GM21619 (cell line): ENCODE data around the gene LPAR5.
A peak's percentile ranks its signal among the peaks of the same experiment; 100 is the strongest.

Source experiments
- ATAC-seq: cut with Tn5 transposase; IDR thresholded peaks from one replicate; pipeline ENCODE4 v1.9.1; 2021; ENCODE audit not compliant: unreplicated experiment

Gene LPAR5

DNA sequence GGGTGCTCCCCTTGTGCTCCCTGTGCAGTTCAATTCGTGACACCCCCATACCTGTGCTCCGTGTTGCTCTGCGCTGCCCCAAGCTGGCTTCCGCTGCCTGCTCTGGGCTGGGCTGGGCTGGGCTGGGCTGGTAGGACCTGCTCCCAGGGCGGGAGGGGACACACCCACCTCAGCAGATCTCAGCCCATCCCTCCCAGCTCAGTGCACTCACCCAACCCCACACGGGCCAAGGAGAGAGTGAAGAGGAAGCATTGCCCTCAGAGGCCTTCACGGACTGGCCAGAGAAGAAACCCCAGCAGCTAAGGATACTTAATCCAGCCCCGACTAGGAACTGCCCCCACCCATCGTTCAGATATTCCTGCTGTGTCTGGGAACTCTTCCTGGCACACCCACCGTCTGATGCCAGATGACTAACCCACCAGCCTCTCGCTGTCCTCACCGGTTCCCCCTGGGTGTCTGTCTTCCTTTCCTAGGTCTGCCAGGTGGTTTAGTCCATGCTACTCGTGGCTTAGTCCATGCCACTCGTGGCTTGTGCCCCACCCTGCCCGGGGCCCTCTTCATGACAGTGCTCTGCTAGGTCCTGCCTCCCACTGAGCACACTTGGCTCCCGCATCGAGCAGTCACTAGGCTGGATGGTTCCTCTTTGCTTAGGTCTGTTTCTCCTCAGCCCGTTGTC is at the start of gene LPAR5:
Gene LPAR5 (minus strand): TSS at position 104 of the 676 bp plus-strand sequence. CDS start 14,711 bp downstream, outside the sequence.
- ATAC-seq: no peak

GRCh38 chr12:6684609-6685008 is 48.9 kb upstream of the LPAR5 start:
- ATAC-seq: no peak

DNA sequence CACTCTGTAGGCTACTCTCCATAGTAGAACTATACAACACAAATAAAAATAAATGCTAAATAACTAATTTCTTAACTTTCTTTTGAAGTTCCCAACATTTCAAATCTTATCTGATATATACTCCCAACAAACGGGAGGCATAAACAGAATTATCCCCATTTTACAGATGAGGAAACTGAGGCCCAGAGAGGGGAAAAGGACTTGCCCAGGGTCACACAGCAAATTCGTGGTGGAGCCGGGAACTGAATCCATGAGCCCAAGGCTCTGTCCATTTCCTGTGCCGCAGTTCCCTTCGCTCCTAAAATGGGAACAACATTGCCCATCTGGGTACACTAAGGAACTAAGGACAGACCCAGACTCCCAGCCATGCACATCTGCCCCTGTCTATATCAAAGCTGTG is 41.2 kb upstream of the LPAR5 start:
- ATAC-seq: no peak

DNA sequence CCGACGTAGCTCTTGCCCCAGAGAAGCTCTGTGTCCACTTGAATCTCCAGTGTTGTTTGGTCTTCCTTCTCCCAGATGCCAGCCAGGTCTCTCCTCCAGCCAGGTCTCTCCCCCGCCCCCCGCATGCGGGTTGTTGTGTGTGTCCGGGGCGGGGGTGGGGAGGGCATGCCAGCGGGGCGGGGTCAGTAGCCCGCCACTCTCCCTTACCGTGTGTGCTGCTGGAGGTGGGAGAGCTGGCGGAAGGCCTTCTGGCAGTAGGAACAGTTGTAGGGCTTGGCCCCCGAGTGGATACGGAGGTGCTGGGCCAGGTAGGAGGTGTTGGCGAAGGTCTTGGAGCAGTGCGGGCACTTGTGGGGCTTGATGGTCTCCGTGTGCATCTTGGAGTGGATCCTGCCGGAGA is 36.4 kb upstream of the LPAR5 start:
- no peak for ATAC-seq

DNA sequence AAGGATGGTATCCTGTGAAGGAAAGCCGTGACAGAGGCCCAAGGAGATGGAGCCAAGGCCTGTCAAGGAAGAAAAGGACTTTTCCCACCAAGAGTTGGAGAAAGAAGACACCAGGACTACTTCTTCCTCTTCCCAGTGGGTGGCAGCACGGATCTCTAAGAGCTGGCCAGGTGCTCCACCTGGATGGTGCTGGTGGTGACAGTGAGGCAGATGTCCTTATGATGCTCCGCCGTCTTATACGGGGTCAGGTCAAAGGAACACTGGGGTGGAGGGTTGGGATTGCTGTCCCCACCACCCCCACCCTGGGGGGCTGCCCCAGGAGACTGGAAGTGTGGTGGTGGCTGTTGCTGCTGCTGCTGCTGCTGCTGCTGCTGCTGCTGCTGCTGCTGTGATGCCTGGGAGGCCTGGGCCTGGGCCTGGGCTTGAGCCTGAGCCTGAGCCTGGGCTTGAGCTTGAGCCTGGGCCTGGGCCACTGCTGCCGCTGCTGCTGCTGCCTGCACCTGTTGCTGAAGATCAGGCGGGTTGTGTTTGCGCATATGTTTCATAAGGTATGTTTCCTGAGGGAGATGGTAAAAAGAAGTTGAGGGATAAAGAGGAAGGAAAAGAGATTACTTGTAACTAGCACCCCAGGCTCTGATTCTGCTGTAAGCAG is 31.9 kb upstream of the LPAR5 start:
- ATAC-seq: no peak

- ATAC-seq: no peak
These were observed 30.5 kb upstream of the LPAR5 start for GRCh38 chr12:6666211-6666610.

DNA sequence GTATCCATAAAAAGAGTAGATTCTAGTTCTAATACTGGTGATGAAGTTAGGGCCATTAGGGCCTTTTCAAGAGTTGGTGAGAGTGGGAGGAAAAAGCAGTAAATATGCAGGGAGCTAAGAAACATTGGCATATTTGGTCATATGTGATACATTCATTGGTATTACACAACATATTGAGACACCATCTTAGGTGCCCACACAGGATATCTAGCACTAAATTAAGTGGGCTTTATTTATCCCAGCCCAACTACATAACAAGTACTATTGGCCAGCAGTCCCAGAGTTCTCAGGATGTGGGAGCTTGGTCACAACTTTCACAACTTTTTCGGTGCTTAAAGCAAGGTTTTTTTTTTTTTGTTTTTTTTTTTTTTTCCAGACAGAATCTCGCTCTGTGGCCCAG is 29.1 kb upstream of the LPAR5 start:
- no peak for ATAC-seq

DNA sequence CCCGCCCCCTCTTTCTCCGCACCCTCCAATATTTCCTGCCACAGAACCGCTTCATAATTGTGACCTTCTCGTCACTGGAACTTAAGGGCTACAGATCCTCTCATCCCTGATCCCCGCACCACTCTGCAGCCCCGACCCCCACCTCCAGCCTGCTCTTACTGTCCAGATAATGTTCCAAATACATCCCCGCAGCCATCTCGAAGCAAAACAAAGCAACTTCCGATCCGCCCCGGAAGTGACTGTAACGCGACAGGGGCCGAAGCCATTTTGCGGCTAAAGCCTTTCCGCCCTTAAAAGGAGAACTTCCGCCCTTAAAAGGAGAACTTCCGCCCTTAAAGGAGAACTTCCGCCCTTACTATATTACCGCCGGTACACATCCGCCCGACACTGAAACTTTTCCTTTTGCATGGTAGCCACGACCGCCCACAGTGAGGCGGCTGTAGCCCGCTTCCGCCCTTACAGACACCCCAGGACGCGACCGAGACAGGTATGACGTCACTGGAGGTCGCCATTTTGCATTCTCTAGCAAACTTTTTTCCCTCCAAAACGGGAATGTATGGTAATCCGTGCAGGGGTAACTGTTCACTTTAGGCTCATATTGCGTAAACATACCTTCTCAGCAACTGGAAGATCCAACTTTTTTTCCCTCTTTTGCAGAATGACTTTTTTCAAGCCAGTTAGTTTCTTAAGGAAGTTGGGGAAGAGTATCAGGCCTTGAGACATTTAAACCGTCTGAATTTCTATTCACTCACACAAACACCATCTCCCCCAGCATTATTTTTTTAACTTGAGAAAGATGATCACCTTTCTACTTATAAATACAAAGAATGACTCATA is 27.4 kb upstream of the LPAR5 start, which contains the start of gene ING4:
Gene ING4 (minus strand): TSS at position 214 of the 837 bp plus-strand sequence. CDS start 18 bp downstream, at position 196.
- peak; percentile 99 for ATAC-seq

GRCh38 chr12:6662602-6662905 is 26.8 kb upstream of the LPAR5 start:
- ATAC-seq: peak; percentile 14

DNA sequence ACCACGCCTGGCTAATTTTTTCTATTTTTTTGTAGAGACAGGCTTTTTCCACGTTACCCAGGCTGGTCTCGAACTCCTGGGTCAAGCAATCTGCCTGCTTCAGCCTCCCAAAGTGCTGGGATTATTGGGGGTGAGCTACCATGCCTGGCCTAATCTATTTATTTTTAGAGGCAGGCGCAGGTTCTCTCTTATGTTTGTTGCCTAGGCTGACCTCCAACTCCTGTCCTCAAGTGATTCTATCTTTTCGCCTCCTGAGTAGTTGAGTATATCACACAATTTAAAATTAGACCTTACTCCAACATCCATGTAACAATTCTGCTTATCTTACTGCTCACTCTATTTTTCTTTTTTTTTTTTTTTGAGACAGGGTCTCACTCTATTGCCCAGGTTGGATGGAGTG is 18.2 kb upstream of the LPAR5 start:
- ATAC-seq: no peak

DNA sequence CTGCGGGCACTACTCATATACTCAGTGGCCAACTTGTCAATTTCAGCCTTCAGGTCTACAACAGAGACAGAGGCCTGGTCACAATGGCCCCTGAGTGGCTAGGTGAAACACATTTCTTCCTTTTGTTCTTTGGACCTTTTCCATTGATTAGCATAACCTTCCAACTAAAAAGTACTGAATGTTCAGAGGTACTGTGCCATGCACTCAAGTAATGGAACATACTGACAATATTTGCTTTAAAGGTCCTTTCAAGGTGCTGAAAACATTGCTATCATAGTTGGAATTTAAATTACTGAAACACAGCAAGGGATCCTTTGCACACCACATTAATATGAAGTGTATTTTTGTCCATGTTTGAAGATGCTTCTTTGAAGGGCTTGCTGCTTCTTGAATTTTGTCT is 17.6 kb upstream of the LPAR5 start:
- no peak for ATAC-seq

DNA sequence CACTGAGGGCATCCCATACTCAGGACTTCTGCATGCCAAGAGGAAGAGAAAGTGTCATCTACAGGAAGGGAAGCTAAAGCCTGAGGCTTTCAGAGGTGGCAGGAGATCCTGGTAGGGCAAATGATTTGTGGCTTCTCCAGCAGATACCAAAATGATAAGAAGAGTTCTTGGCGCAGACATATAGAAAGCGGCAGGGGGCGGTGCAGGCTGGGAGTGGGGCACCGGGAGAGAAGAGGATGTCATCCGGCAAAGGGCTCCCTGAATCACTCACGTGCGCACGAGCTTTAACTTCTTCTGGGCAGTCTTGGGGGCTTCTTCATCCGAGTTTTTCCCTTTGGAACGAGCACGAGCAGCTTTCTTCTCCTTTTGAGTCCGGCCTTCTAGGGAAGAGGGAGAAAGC is 16.6 kb upstream of the LPAR5 start:
- ATAC-seq: no peak

- ATAC-seq: no peak
These were observed 15.1 kb upstream of the LPAR5 start for GRCh38 chr12:6650832-6651231.

GRCh38 chr12:6647083-6647604 is 11.4 kb upstream of the LPAR5 start, which contains the start of gene ACRBP:
TSS of gene ACRBP (minus strand) at chr12:6647432. CDS start at chr12:6647366, 66 bp downstream.
- no peak for ATAC-seq

- ATAC-seq: no peak
These were observed 10.7 kb upstream of the LPAR5 start for GRCh38 chr12:6646276-6647082.

DNA sequence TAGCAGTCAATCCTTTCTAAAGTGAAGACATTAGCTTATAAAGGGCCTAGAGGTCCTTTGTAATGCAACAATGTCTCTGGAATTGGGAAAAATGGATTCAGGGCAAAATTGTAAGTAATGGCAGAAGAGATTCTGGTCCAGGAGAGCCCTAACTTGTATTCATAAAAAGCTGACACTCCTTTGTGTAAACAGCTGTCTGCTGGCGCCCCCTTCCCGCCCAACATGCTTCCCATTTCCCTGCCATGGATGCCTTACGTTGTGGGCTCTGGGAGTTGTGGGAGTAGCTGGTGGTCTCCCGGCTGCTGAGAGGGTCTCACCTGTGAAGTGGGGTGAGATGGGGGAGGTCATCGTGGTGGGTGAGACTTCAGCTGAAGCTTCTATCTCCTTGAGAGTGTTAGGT is 9.1 kb upstream of the LPAR5 start:
- no peak for ATAC-seq

DNA sequence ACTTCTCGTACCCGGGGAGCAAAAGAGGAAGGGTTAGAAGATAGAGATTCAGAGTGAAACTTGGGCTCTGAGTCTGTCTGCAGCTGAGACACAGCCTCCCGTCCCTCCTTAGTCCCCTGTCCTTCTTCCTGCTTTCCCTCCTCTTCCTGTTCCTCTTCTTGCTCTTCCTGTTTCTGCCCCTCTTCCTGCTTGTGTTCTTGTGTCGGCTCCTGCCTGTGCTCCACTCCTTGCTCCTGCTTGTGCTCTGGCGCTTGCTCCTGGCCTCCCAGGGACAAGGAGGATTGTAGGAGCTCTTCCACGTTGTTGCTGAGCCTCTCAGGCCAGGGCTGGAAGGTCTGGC is 8.5 kb upstream of the LPAR5 start:
- no peak for ATAC-seq

DNA sequence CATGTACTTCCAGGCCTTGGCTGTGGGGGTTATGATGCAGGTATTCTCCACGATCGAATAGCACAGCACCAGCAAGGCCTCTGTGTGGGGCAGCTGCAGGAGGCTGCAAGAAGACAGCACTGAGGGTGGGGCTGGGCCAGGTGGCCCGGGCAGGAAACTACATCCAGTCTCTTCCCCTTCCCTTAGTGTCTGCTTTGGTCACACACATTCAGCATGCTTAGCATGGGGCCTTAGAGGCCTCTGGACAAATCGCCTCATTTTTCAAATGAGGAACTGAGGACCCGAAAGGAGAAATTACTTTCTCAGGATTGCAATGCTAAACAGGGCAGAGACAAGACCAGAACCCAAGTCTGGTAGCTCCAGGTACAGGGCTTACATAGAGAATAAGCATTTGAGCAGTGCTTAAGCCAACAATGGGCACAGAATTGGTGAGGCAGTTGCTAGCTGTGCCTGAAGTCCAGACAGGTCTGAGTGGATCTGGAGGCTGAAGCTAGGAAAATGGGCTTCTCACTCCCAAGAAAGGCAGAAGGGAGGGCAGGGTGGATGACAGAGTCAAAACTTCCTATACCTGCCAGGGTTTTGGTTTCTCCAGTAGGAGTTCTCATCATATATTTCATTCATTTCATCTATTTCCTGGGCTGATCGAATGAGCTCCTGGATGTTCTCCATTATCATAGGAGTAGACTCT is 8.0 kb upstream of the LPAR5 start:
- no peak for ATAC-seq

DNA sequence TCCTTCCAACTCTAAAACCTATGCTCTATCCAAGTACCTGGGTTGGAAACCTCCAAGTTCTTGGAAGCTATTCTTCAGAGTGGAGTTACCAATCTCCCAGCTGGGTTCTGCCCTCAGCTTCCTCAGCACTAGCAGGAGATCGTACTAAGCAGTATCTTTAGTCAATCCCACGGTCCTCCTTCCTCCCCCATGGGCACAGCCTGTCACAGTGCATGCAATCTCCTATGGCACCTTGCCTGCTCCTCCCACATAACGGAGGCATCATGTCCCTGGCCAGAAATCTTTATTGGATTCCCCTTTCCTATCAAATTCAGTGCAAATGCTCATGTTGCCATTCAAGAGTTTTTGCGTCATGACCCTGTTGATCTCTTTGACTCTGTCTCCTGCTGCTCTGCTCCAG is 5.4 kb upstream of the LPAR5 start:
- no peak for ATAC-seq

DNA sequence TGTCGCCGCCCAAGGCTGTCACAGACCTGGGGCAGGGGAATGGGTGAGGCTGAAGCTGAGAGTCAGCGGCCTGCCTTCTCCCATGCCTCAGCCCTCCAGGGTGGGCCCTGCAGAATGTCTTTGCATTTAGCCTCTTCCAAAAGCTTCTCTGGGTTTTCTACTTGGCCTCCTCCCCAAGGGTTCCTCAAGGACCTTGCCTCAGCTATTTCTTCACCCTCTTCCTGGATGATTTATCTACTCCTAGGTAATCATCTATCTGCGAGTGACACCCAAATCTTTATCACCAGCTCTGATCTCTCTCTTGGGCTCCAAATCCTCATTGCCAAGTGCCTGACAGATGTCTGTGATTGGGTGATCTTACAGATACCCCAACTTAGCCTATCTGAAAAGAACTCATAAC is 4.7 kb upstream of the LPAR5 start:
- ATAC-seq: no peak
